Uterus (tissue), 4 donors: Measurements from ENCODE around the gene EXOC6. TPM values are rescaled to one million over a fixed set of nuclear protein-coding genes. Genes with fewer than 3 reads are reported as not detected.

ENCODE experiments used
- DNase-seq, 2 donors: peaks; one replicate each; pipeline ENCODE4 v3.0.0-alpha.2; 2019 to 2020
- H3K27ac ChIP-seq, 2 donors: fragments of 200-600 bp; sonication (generic); 1 replicate in 1 of 2; 2 replicates in 1 of 2; pipeline ENCODE4 v1.5.1; 2016 to 2018
- H3K27me3 ChIP-seq, 2 donors: fragments of 200-600 bp; sonication (generic); one replicate each; pipeline ENCODE4 v1.5.1; 2018 to 2019; ENCODE audit warnings: control low read depth in 1 of 2
- H3K36me3 ChIP-seq, 2 donors: fragments of 200-600 bp; sonication (generic); one replicate each; pipeline ENCODE4 v1.5.1; 2019; ENCODE audit warnings: control low read depth in 1 of 2
- H3K4me1 ChIP-seq, 2 donors: fragments of 200-600 bp; sonication (generic); one replicate each; pipeline ENCODE4 v1.5.1; 2018 to 2019; ENCODE audit warnings: control low read depth in 1 of 2
- H3K4me3 ChIP-seq, 2 donors: fragments of 200-600 bp; sonication (generic); 1 replicate in 1 of 2; 2 replicates in 1 of 2; pipeline ENCODE4 v1.5.1; 2018 to 2019; ENCODE audit warnings: mild to moderate bottlenecking in 1 of 2
- H3K9me3 ChIP-seq, 2 donors: fragments of 200-600 bp; sonication (generic); one replicate each; pipeline ENCODE4 v1.5.1; 2019; ENCODE audit warnings: control low read depth in 1 of 2
- POLR2A ChIP-seq, 2 donors: fragments of 450-650 bp; IDR thresholded peaks; one replicate each; pipeline ENCODE4 v1.6.1; 2016; ENCODE audit warnings: antibody characterized with exemption in 2 of 2, mild to moderate bottlenecking in 1 of 2, moderate library complexity in 1 of 2
- intact Hi-C: fragments of 100-400 bp; cut with DNase I; formaldehyde crosslinking; loops from one replicate; pipeline ENCODE4 v1.15.1; 2023; ENCODE audit warnings: low total_unique reads
- total RNA-seq, 4 donors: library from RNA; depleted of rRNA in 3 of 4; stranded (reverse); fragments of >200 nt in 3 of 4; gene quantifications; one replicate each; pipeline versions ENCODE4 v1.1.0 to v1.2.4, GENCODE V29; 2014 to 2023
- TF ChIP-seq, protein P1 (sequence below), 4 experiments: fragments of 200-600 bp in 2 of 4; fragments of 450-650 bp in 2 of 4; sonication (generic) in 2 of 4; IDR thresholded peaks; one replicate each; pipeline ENCODE4 v1.5.1; 2016 to 2019; ENCODE audit warnings: antibody characterized with exemption in 4 of 4, mild to moderate bottlenecking in 2 of 4, moderate library complexity in 1 of 4
- donor health status: DM: yes; HTN: yes; CAD: no.

Gene EXOC6
- total RNA-seq, 4 donors from 2014 or later = 4.9 to 35.4 (median 20.2) TPM

DNA sequence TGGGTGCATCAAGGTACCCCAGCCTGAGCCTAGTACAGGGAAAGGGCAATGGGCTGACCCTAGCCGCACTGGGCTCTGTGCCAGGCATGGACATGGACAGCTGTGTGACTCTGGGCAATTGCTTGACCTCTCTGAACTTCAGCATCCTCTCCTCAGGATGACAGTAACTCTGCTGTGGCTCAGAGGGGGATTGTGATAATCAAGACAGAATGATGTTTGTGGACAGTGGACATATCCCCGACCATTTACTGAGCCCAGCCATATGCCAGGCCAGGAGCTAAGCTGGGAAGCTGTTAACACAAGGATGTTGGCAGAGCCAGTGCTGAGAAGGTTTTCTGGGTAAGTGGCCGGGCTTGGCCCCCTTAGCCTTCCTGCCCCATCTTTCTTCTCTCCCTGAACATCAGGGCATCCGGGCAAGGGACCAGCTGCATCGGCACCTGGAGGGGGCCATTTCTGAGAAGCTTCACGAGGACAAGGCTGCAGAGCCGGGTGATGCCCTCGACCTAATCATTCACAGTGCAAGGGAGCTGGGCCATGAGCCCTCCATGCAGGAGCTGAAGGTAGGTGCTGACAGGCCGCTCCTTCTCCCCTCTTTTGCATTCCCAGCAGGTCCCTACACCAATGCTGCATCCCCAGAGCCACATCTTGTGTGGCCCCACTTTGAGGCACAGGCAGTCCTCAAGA, 215.8 kb downstream of the EXOC6 start:
- TF ChIP-seq, protein P1, sequence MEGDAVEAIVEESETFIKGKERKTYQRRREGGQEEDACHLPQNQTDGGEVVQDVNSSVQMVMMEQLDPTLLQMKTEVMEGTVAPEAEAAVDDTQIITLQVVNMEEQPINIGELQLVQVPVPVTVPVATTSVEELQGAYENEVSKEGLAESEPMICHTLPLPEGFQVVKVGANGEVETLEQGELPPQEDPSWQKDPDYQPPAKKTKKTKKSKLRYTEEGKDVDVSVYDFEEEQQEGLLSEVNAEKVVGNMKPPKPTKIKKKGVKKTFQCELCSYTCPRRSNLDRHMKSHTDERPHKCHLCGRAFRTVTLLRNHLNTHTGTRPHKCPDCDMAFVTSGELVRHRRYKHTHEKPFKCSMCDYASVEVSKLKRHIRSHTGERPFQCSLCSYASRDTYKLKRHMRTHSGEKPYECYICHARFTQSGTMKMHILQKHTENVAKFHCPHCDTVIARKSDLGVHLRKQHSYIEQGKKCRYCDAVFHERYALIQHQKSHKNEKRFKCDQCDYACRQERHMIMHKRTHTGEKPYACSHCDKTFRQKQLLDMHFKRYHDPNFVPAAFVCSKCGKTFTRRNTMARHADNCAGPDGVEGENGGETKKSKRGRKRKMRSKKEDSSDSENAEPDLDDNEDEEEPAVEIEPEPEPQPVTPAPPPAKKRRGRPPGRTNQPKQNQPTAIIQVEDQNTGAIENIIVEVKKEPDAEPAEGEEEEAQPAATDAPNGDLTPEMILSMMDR (IDR thresholded peaks at IDR 0.05) = no peak
- no peak for TF ChIP-seq POLR2A (IDR thresholded peaks at IDR 0.05)
- H3K4me1 ChIP-seq = peaks cover 0 to 20% of the 10 kb centered on the region in 2 donors

DNA sequence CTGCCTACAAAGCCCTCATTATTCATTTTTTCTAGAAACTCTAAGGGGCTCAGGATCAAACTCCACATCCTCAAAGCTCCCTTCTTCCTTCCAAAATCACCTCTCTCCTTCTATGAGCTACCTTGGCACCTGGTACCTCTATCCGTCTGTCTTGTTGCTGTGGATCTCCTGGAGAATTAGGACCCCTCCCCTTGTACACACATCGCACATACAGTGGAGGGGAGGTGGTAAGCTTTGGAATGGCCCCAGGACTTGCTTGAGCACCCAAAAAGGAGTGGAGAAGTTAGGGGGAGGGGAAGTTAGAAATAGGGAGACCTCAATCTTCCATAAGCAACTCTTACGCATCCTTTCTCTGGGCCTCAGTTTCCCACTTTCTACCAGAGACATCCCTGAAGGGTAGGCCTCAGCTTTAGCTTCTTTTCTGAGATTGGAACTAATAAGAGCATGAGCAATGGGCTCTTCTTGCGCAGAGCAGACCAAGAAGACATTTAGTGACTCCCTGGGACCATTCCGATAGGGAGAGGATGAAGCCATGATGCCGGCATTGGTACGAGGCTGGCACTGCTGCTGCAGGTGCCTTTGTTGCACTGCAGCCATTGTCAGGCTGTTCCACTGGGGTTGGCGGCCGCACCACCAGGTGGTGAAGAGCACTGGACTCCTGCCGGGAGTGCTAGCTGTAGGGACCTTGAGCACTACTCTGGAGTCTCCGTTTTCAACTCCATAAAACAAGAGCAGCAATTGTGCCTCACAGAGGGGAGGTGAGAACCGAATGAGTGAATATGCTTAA, 216.7 kb downstream of the EXOC6 start:
- TF ChIP-seq, protein P1 (IDR thresholded peaks at IDR 0.05) = no peak
- TF ChIP-seq POLR2A (IDR thresholded peaks at IDR 0.05) = no peak
- DNase-seq = no peak
- H3K27ac ChIP-seq = no peak overlapping the region
- H3K4me3 ChIP-seq = no peak overlapping the region
- intact Hi-C loops = no loop called here
- H3K27me3 ChIP-seq = peaks cover 0 to 3% of the 10 kb centered on the region in 2 donors
- H3K4me1 ChIP-seq = peaks cover 0 to 20% of the 10 kb centered on the region in 2 donors
- H3K36me3 ChIP-seq = no peaks in the 10 kb centered on the region
- no peaks in the 10 kb centered on the region for H3K9me3 ChIP-seq

More for the DNA sequence above, 215.8 kb downstream of the EXOC6 start:
- Histone ChIP-seq H3K36me3 (no peaks in the 10 kb centered on the region), H3K4me3 (no peak overlapping the region), H3K9me3 (no peaks in the 10 kb centered on the region), H3K27ac (no peak overlapping the region), H3K27me3 (peaks cover 0 to 3% of the 10 kb centered on the region in 2 donors)
- intact Hi-C loops = no loop called here
- no peak for DNase-seq

DNA sequence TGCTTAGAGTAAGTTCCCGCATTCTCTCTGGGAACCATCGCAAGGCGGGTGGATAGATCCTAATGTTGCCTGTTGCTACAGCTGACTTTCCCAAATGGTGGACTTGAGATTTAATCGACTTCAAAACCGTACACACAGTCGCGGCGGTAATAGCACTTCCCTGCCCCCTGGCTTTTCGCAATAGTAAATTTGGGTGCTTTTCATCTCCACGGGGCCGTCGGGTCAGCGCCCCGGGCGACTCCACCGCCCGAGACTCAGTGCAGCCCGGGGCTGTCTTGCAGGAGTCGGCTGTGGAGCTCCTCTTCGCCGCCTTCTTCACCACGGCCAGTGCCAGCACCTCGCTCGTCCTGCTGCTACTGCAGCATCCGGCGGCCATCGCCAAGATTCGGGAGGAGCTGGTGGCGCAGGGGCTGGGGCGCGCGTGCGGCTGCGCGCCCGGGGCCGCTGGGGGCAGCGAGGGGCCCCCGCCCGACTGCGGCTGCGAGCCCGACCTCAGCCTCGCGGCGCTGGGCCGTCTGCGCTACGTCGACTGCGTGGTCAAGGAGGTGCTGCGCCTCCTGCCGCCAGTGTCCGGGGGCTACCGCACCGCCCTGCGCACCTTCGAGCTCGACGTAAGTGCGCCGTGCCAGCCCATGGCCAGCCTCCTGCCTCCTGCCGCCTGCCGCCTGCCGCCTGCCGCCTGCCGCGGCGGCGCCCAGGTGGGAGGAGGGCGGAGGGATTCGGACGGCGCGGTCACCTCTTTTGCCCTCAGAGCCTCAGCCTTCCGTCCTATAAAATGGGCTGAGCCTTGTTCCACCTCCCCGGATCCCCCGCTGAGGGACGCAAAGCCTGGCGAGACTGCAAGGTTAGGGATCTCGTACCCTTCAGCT, 217.6 kb downstream of the EXOC6 start:
- TF ChIP-seq, protein P1 (IDR thresholded peaks at IDR 0.05) = no peak
- TF ChIP-seq POLR2A (IDR thresholded peaks at IDR 0.05) = no peak
- Histone ChIP-seq H3K36me3 (no peaks in the 10 kb centered on the region), H3K4me1 (peaks cover 0 to 20% of the 10 kb centered on the region in 2 donors), H3K4me3 (no peak overlapping the region), H3K9me3 (no peaks in the 10 kb centered on the region), H3K27me3 (peaks cover 0 to 3% of the 10 kb centered on the region in 2 donors), H3K27ac (no peak overlapping the region)
- DNase-seq = no peak
- intact Hi-C loops = no loop called here

DNA sequence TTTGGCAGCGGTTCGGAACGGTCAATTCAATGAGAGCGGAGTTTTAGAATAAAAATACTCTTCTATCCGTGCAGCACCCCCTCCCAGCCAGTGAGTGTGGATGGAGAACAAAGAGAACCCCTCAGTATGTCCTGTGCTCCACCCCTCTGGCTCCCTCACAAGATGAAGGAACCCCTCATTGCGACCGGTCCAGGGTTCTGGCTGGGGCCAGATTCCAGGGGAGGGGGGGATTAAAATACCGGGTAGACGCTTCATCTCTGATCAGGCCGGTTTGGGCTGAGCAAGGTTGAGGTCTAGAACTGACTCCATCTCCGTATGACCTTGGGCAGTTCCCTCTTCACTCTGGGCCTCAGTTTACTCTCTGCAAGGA, 218.2 kb downstream of the EXOC6 start:
- Histone ChIP-seq H3K4me3 (no peak overlapping the region), H3K36me3 (no peaks in the 10 kb centered on the region), H3K4me1 (peaks cover 0 to 20% of the 10 kb centered on the region in 2 donors), H3K9me3 (no peaks in the 10 kb centered on the region), H3K27ac (no peak overlapping the region), H3K27me3 (peaks cover 0 to 3% of the 10 kb centered on the region in 2 donors)
- no peak for TF ChIP-seq POLR2A (IDR thresholded peaks at IDR 0.05)
- TF ChIP-seq, protein P1 (IDR thresholded peaks at IDR 0.05) = no peak
- no peak for DNase-seq
- intact Hi-C loops = no loop called here
